ENCODE results near the gene RPL5. TPM values are rescaled to one million over a fixed set of nuclear protein-coding genes. Genes with fewer than 3 reads are reported as not detected.

Gene RPL5
- polyA plus RNA-seq, 3 donors, result 921 to 1,114 (median 953) TPM

DNA sequence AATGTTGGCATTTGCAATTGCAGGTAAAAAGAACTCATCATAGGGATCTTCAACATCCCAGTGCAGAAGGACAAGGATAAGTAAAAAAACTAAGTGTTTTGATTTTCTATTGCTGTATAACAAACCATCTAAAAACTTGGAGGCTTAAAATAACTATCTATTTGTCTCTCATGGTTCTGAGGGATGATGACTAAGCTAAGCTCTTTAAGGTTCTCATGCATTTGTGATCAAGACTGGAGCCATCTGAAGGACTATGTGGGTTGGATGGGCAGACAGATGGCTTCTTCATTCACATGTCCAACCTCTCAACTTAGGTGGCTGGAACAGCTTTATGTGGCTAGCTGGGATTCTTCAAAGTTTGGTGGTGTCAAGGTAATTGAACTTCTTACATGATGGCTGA, 51.5 kb downstream of the RPL5 start:
- intact Hi-C loops (cut with micrococcal nuclease), result no loop called here
- no peaks in the 10 kb centered on the region for H3K36me3 ChIP-seq (replicated peaks in 1 of 2; ENCODE audit: control insufficient read depth in 1 of 2, insufficient read depth in 2 of 2, low read length in 2 of 2)
- peak overlapping the region in 1 of 2 donors; percentile 47 for H3K27ac ChIP-seq (ENCODE audit: low read depth in 1 of 2, low read length in 2 of 2)
- H3K4me2 ChIP-seq (replicated peaks; ENCODE audit: extremely low read depth, low read length, poor library complexity, severe bottlenecking), result no peak overlapping the region
- H3K4me3 ChIP-seq (replicated peaks in 1 of 3; ENCODE audit: low read depth in 2 of 3, low read length in 3 of 3), result no peak overlapping the region
- H2AFZ ChIP-seq (ENCODE audit: insufficient read depth, low read depth, low read length, poor library complexity, severe bottlenecking), result peak overlapping the region; percentile 42
- H3K36me3 Mint-ChIP-seq, result no peaks in the 10 kb centered on the region
- no peaks in the 10 kb centered on the region for H3K79me2 ChIP-seq (ENCODE audit: insufficient read depth, low read length)
- H4K20me1 ChIP-seq (ENCODE audit: insufficient read depth, low read length), result no peaks in the 10 kb centered on the region
- no peaks in the 10 kb centered on the region for H3K27me3 ChIP-seq (ENCODE audit: control insufficient read depth in 2 of 2, insufficient read depth in 2 of 2, low read length in 2 of 2)
- peaks cover 14% of the 10 kb centered on the region for H3K4me1 Mint-ChIP-seq
- peaks cover 11 to 13% of the 10 kb centered on the region in 2 donors for H3K4me1 ChIP-seq (ENCODE audit: control insufficient read depth in 1 of 2, insufficient read depth in 2 of 2, low read length in 2 of 2)
- TF ChIP-seq CTCF (IDR thresholded peaks at IDR 0.05), result no peak
- peaks cover 0 to 3% (median 0%) of the 10 kb centered on the region in 7 donors for H3K9me3 Mint-ChIP-seq
- H3K27me3 Mint-ChIP-seq (ENCODE audit: low read depth in 3 of 3), result peaks cover 0 to 2% (median 2%) of the 10 kb centered on the region in 3 donors
- H3K4me3 Mint-ChIP-seq, result no peak overlapping the region
- peak overlapping the region in 2 of 7 donors; percentile 70 to 72 for H3K27ac Mint-ChIP-seq
- no peak overlapping the region for H3K9ac ChIP-seq (ENCODE audit: insufficient read depth, low read length, poor library complexity, severe bottlenecking)
- no peak for DNase-seq
- no peaks in the 10 kb centered on the region for H3K9me3 ChIP-seq (replicated peaks in 1 of 2; ENCODE audit: control insufficient read depth in 1 of 2, insufficient read depth in 1 of 2, low read length in 2 of 2)

- H3K36me3 Mint-ChIP-seq, result no peaks in the 10 kb centered on the region
- H3K27ac Mint-ChIP-seq, result no peak overlapping the region
Measured at GRCh38 chr1:92884195-92884594, 52.4 kb downstream of the RPL5 start.

More at GRCh38 chr1:92884195-92884594, 52.4 kb downstream of the RPL5 start:
- Histone ChIP-seq H3K4me1 (ENCODE audit: control insufficient read depth in 1 of 2, insufficient read depth in 2 of 2, low read length in 2 of 2) (peaks cover 11 to 13% of the 10 kb centered on the region in 2 donors), H3K4me3 (replicated peaks in 1 of 3; ENCODE audit: low read depth in 2 of 3, low read length in 3 of 3) (no peak overlapping the region), H3K4me2 (replicated peaks; ENCODE audit: extremely low read depth, low read length, poor library complexity, severe bottlenecking) (no peak overlapping the region), H2AFZ (ENCODE audit: insufficient read depth, low read depth, low read length, poor library complexity, severe bottlenecking) (no peak overlapping the region), H3K36me3 (replicated peaks in 1 of 2; ENCODE audit: control insufficient read depth in 1 of 2, insufficient read depth in 2 of 2, low read length in 2 of 2) (no peaks in the 10 kb centered on the region), H3K9ac (ENCODE audit: insufficient read depth, low read length, poor library complexity, severe bottlenecking) (no peak overlapping the region), H4K20me1 (ENCODE audit: insufficient read depth, low read length) (no peaks in the 10 kb centered on the region), H3K79me2 (ENCODE audit: insufficient read depth, low read length) (no peaks in the 10 kb centered on the region), H3K27ac (ENCODE audit: low read depth in 1 of 2, low read length in 2 of 2) (no peak overlapping the region), H3K9me3 (replicated peaks in 1 of 2; ENCODE audit: control insufficient read depth in 1 of 2, insufficient read depth in 1 of 2, low read length in 2 of 2) (no peaks in the 10 kb centered on the region), H3K27me3 (ENCODE audit: control insufficient read depth in 2 of 2, insufficient read depth in 2 of 2, low read length in 2 of 2) (no peaks in the 10 kb centered on the region)
- WGBS (ENCODE audit: insufficient coverage), result no CpG with 5 or more reads among the region's 1 CpG
- no peak for DNase-seq
- TF ChIP-seq CTCF (IDR thresholded peaks at IDR 0.05), result no peak
- Mint-ChIP-seq H3K27me3 (ENCODE audit: low read depth in 3 of 3) (peaks cover 0 to 2% (median 2%) of the 10 kb centered on the region in 3 donors), H3K4me1 (peaks cover 14% of the 10 kb centered on the region), H3K9me3 (peaks cover 0 to 7% (median 3%) of the 10 kb centered on the region in 7 donors), H3K4me3 (no peak overlapping the region)
- intact Hi-C loops (cut with micrococcal nuclease), result no loop called here

All from CD14-positive monocyte (primary cell).